ENCODE measurements around the gene ZNF217. TPM values are rescaled to one million over a fixed set of nuclear protein-coding genes. Genes with fewer than 3 reads are reported as not detected.
A peak's percentile ranks its signal among the peaks of the same experiment; 100 is the strongest.
"Not testable (repeated sequence)": the region's sequence is repeated elsewhere in the genome, so short reads cannot be mapped to it uniquely, and the experiment has no call there.

The ZNF217 gene
- polyA plus RNA-seq, 6 donors from 2014 or later: 8.8 to 31.0 (median 24.7) TPM

GRCh38 chr20:53570446-53571276 is 23.0 kb downstream of the ZNF217 start:
- H3K4me3 Mint-ChIP-seq: no peak overlapping the region
- peak overlapping the region in 3 of 6 donors; percentile 27 to 56 (median 37) for H3K27ac Mint-ChIP-seq

GRCh38 chr20:53569606-53570307 is 23.9 kb downstream of the ZNF217 start:
- Mint-ChIP-seq H3K27me3 (no peaks in the 10 kb centered on the region), H3K4me1 (peaks cover 9 to 28% (median 16%) of the 10 kb centered on the region in 3 donors), H3K27ac (peak overlapping the region in 3 of 6 donors; percentile 13 to 41 (median 33)), H3K36me3 (peaks cover 10 to 22% of the 10 kb centered on the region in 2 donors), H3K9me3 (no peaks in the 10 kb centered on the region), H3K4me3 (peak overlapping the region in 1 of 8 donors; percentile 68)
- no peak for ATAC-seq (ENCODE audit: low read depth in 2 of 2)
- DNase-seq: no peak

More at GRCh38 chr20:53570446-53571276, 23.0 kb downstream of the ZNF217 start:
- peaks cover 14 to 34% (median 22%) of the 10 kb centered on the region in 3 donors for H3K4me1 Mint-ChIP-seq
- no peaks in the 10 kb centered on the region for H3K9me3 Mint-ChIP-seq
- H3K36me3 Mint-ChIP-seq: peaks cover 15 to 22% of the 10 kb centered on the region in 2 donors
- no peaks in the 10 kb centered on the region for H3K27me3 Mint-ChIP-seq
- DNase-seq (no peak), ATAC-seq (ENCODE audit: low read depth in 2 of 2) (no peak)

- H3K4me1 Mint-ChIP-seq: peaks cover 9 to 21% (median 10%) of the 10 kb centered on the region in 3 donors
- no peak for DNase-seq
- H3K4me3 Mint-ChIP-seq: no peak overlapping the region
- H3K36me3 Mint-ChIP-seq: peaks cover 10 to 19% of the 10 kb centered on the region in 2 donors
- peak overlapping the region in 3 of 6 donors; percentile 15 to 52 (median 41) for H3K27ac Mint-ChIP-seq
- H3K27me3 Mint-ChIP-seq: no peaks in the 10 kb centered on the region
- no peak for ATAC-seq (ENCODE audit: low read depth in 2 of 2)
- H3K9me3 Mint-ChIP-seq: no peaks in the 10 kb centered on the region
These were observed 24.6 kb downstream of the ZNF217 start for GRCh38 chr20:53569005-53569404.

- ATAC-seq (ENCODE audit: low read depth in 2 of 2) (no peak), DNase-seq (no peak)
- no peaks in the 10 kb centered on the region for H3K9me3 Mint-ChIP-seq
- H3K4me3 Mint-ChIP-seq: no peak overlapping the region
- peak overlapping the region in 3 of 6 donors; percentile 38 to 60 (median 59) for H3K27ac Mint-ChIP-seq
- peaks cover 10 to 17% of the 10 kb centered on the region in 2 donors for H3K36me3 Mint-ChIP-seq
- H3K4me1 Mint-ChIP-seq: peaks cover 9 to 16% (median 10%) of the 10 kb centered on the region in 3 donors
- no peaks in the 10 kb centered on the region for H3K27me3 Mint-ChIP-seq
These were observed 25.3 kb downstream of the ZNF217 start for GRCh38 chr20:53568351-53568750.

GRCh38 chr20:53567379-53567917 is 26.2 kb downstream of the ZNF217 start:
- H3K27me3 Mint-ChIP-seq: no peaks in the 10 kb centered on the region
- no peaks in the 10 kb centered on the region for H3K9me3 Mint-ChIP-seq
- no peak overlapping the region for H3K4me3 Mint-ChIP-seq
- ATAC-seq (ENCODE audit: low read depth in 2 of 2) (no peak), DNase-seq (no peak)
- peaks cover 10 to 17% of the 10 kb centered on the region in 2 donors for H3K36me3 Mint-ChIP-seq
- H3K4me1 Mint-ChIP-seq: peaks cover 9 to 10% (median 9%) of the 10 kb centered on the region in 3 donors
- H3K27ac Mint-ChIP-seq: no peak overlapping the region

GRCh38 chr20:53566623-53567022 is 27.0 kb downstream of the ZNF217 start:
- Mint-ChIP-seq H3K27ac (peak overlapping the region in 1 of 6 donors; percentile 61), H3K36me3 (peaks cover 4 to 12% of the 10 kb centered on the region in 2 donors)
- ATAC-seq (ENCODE audit: low read depth in 2 of 2); H3K4me1 Mint-ChIP-seq; H3K4me3 Mint-ChIP-seq; H3K9me3 Mint-ChIP-seq; DNase-seq; H3K27me3 Mint-ChIP-seq: not testable (repeated sequence)

- no peak for ATAC-seq (ENCODE audit: low read depth in 2 of 2)
These were observed 28.4 kb downstream of the ZNF217 start for GRCh38 chr20:53565254-53565653.

GRCh38 chr20:53562104-53562764 is 31.4 kb downstream of the ZNF217 start:
- not testable (repeated sequence) for H3K27ac Mint-ChIP-seq; DNase-seq; H3K9me3 Mint-ChIP-seq; H3K36me3 Mint-ChIP-seq; ATAC-seq (ENCODE audit: low read depth in 2 of 2); H3K27me3 Mint-ChIP-seq; H3K4me1 Mint-ChIP-seq; H3K4me3 Mint-ChIP-seq

More at GRCh38 chr20:53565254-53565653, 28.4 kb downstream of the ZNF217 start:
- Mint-ChIP-seq H3K27ac (peak overlapping the region in 1 of 6 donors; percentile 85), H3K4me1 (peaks cover 3 to 4% (median 4%) of the 10 kb centered on the region in 3 donors), H3K4me3 (no peak overlapping the region), H3K36me3 (peaks cover 0 to 6% of the 10 kb centered on the region in 2 donors), H3K27me3 (no peaks in the 10 kb centered on the region), H3K9me3 (no peaks in the 10 kb centered on the region)
- no peak for DNase-seq

- Mint-ChIP-seq H3K27ac (no peak overlapping the region), H3K27me3 (no peaks in the 10 kb centered on the region), H3K9me3 (no peaks in the 10 kb centered on the region), H3K4me1 (peaks cover 0 to 4% (median 3%) of the 10 kb centered on the region in 3 donors), H3K4me3 (no peak overlapping the region), H3K36me3 (peaks cover 0 to 6% of the 10 kb centered on the region in 2 donors)
- DNase-seq: no peak
- no peak for ATAC-seq (ENCODE audit: low read depth in 2 of 2)
These were observed 32.1 kb downstream of the ZNF217 start for GRCh38 chr20:53561505-53561904.

- H3K4me1 Mint-ChIP-seq: peaks cover 0 to 4% (median 3%) of the 10 kb centered on the region in 3 donors
- no peak for DNase-seq
- no peak for ATAC-seq (ENCODE audit: low read depth in 2 of 2)
- no peaks in the 10 kb centered on the region for H3K27me3 Mint-ChIP-seq
- no peaks in the 10 kb centered on the region for H3K9me3 Mint-ChIP-seq
- no peak overlapping the region for H3K4me3 Mint-ChIP-seq
- H3K27ac Mint-ChIP-seq: peak overlapping the region in 1 of 6 donors; percentile 35
- peaks cover 0 to 7% of the 10 kb centered on the region in 2 donors for H3K36me3 Mint-ChIP-seq
These were observed 33.8 kb downstream of the ZNF217 start for GRCh38 chr20:53559816-53560215.

- no peak for ATAC-seq (ENCODE audit: low read depth in 2 of 2)
- DNase-seq: no peak
- Mint-ChIP-seq H3K27ac (peak overlapping the region in 3 of 6 donors; percentile 58 to 90 (median 83)), H3K27me3 (no peaks in the 10 kb centered on the region), H3K9me3 (no peaks in the 10 kb centered on the region), H3K4me3 (no peak overlapping the region), H3K36me3 (peaks cover 0 to 7% of the 10 kb centered on the region in 2 donors), H3K4me1 (peaks cover 0 to 4% (median 3%) of the 10 kb centered on the region in 3 donors)
These were observed 36.5 kb downstream of the ZNF217 start for GRCh38 chr20:53557130-53557529.

GRCh38 chr20:53556267-53556897 is 37.3 kb downstream of the ZNF217 start:
- H3K27ac Mint-ChIP-seq: no peak overlapping the region
- peaks cover 0 to 7% of the 10 kb centered on the region in 2 donors for H3K36me3 Mint-ChIP-seq
- no peak for DNase-seq
- H3K9me3 Mint-ChIP-seq: no peaks in the 10 kb centered on the region
- H3K4me1 Mint-ChIP-seq: peaks cover 0 to 4% (median 3%) of the 10 kb centered on the region in 3 donors
- H3K27me3 Mint-ChIP-seq: no peaks in the 10 kb centered on the region
- ATAC-seq (ENCODE audit: low read depth in 2 of 2): no peak
- H3K4me3 Mint-ChIP-seq: no peak overlapping the region

Data from naive B cell (primary cell).